UCSD-AML1 (cell line): ENCODE measurements around the gene SMYD3.
"Not testable (repeated sequence)": the region's sequence is repeated elsewhere in the genome, so short reads cannot be mapped to it uniquely, and the experiment has no call there.

Source experiments
- DNase-seq: peaks from one replicate; lab custom pipeline; 2025; ENCODE audit not compliant: unreplicated experiment; lab: John Stamatoyannopoulos, UW

The SMYD3 gene

DNA sequence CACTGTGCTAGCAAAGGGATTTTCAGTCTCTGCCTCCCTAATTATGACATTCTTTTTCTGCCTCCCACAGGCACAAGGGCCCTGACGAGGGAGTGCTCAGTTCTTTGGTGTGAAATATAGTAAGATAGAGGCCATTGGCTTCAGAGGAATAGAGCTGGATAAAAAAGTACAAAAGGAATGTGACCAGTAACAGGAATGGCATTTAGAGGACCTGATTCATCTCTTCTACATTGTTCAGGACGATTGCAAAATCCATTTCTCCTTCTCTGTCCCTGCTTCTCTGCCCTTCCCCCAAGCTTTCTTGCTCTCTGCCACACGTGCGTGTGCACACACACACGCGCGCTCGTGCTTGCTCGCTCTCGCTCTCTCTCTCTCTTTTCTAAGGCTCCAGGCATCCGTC is 684.1 kb downstream of the SMYD3 start:
- DNase-seq: no peak

DNA sequence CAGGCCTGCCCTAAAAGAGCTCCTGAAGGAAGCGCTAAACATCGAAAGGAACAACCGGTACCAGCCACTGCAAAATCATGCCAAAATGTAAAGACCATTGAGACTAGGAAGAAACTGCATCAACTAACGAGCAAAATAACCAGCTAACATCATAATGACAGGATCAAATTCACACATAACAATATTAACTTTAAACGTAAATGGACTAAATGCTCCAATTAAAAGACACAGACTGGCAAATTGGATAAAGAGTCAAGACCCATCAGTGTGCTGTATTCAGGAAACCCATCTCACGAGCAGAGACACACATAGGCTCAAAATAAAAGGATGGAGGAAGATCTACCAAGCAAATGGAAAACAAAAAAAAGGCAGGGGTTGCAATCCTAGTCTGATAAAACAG is 688.7 kb downstream of the SMYD3 start:
- DNase-seq: not testable (repeated sequence)

DNA sequence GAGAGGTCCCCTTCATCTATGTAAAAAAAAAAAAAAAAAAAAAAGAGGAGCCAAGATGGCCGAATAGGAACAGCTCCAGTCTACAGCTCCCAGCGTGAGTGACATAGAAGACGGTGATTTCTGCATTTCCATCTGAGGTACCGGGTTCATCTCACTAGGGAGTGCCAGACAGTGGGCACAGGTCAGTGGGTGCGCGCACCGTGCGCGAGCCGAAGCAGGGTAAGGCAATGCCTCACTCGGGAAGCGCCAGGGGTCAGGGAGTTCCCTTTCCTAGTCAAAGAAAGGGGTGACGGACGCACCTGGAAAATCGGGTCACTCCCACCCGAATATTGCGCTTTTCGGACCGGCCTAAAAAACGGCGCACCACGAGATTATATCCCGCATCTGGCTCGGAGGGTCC is 690.6 kb downstream of the SMYD3 start:
- DNase-seq: not testable (repeated sequence)

DNA sequence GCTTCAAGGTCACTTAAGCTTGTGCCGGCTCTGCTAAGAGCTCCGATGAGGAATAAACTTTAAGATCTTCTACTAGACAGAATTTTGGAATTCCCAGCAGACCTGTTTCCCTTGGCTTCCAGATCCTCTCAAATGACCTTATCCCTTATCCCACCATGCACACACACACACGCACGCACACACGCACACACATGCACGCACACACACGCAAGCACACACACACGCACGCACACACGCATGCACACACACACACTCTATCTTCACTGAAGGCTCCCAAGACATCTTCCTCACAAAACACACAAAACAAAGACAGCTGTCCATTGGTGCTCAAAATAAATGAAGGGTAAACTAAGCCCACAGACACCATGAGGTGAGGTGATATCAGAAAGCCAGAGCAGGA is 692.4 kb downstream of the SMYD3 start:
- no peak for DNase-seq

DNA sequence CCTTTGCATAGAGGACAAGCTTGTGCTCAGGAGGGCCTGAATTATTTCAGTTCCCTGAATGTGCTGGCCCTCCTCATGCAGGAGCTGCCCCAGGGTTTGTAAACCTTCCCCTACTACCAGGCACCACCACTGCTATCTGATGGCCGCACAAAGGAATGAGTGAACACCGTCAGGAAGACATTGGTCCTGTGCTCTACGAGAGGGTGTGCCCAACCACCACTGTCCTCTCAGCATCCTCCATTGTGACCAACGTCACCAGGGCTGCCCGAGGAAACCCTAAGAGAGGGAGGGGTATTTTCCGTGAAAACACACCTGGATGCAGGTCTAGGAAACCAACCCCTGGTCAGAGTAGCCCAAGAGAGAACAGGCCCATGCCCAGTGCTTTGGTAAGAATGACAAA is 694.8 kb downstream of the SMYD3 start:
- no peak for DNase-seq

DNA sequence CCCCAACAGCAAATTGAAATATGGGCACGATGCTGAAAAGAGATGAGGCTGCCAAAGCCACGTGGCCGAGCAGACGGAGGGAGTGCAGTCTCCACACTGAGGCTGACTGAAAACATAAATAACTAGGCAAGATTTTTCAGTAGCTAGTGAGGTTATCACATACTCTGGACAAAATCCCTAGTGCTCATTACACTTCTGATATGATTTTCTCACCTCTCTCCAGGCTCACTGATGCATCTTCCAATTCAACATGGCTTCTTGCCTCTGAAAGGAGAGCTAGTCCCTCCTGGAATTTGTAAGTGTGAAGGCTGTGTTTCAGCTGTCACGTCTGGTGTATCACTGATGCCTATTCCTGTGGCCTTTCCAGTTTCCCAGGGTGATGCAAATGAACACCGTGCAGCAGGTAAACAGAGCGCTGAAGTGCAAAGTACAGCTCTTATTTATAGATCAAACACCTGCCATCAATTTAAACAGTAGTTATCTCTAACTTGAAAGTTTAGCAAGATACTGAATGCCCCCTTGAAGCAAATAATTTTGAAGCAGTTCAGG is 696.2 kb downstream of the SMYD3 start:
- no peak for DNase-seq

DNA sequence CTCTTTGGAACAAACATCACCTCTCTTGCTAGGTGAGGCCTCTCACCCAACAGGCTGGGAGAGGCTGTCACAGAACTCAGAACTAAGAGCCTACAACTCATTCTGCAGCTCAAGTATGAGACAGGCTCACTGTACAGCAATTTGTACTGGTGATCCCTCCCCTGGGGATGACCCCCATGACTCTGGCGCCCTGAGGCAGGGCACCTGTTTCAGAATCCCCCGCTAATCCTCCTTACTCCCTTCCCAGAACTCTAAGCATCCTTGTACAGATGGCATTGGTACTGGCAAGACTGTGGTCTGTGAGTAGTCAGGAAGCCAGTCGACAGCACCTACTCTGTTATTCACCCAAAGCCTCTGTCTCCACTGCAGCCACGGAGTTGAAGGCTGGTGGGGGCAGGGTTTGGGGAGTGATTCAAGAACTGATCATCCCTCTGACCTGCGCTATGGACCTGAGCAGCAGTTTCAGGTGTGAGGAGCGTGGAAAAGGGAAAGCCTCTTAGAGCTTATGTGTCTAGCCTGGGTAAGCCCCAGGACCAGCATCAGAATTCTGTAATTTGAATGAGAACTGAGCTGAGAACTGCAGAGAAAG is 696.8 kb downstream of the SMYD3 start:
- DNase-seq: no peak

DNA sequence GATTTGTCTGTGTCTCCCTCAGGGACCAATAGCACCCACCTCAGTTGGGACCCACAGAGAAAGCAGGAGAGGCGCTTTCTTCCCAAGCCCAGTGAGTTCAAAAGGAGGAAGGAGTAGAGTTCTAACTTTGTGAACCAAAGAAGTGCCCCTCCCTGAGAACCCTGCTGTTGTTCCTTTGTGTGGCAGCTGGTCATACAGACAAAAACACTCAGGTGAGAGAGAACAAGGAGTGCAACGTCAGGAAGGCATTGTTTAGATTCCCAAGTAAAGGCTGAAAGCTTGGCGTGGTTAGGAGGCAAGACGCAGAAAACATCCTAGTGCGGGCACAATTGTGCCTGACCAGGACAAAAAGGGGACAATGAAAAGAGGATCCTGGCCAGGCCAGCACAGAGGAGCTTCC is 697.7 kb downstream of the SMYD3 start:
- no peak for DNase-seq

DNA sequence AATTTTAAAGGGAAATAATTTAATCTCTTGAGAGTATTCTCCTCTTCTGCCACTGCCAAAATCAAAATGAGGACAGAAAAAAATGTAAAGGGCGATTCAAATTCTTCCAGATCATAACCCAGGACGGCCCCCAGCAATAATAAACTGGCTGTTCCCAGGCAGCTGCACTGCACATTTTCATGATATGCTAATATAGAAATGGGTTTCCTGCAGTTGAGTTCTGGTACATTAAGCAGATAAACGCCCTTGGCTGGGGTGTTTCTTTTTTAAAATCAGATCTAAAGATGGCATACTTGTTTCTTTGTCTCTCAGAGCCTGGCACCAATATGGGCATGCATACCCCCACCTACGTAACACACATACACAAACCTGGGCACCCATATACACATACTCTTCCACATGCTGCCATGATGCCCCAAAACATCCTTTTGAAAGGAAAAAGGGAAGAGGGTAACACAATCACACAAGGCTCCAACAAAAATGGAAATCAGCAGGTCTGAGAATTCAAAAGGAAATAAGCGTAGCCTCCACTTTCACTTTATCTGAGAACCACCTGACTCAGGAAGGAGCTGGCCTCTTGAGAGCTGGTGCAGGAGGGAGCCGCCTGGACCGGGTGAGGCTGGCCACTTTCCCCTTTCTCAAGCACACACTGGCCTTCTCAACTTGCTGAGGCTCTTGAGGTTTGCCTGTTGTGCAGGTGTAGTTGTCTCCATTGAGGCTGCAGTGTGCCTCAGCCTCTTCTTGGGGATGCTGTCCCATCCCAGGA is 698.9 kb downstream of the SMYD3 start:
- DNase-seq: no peak

DNA sequence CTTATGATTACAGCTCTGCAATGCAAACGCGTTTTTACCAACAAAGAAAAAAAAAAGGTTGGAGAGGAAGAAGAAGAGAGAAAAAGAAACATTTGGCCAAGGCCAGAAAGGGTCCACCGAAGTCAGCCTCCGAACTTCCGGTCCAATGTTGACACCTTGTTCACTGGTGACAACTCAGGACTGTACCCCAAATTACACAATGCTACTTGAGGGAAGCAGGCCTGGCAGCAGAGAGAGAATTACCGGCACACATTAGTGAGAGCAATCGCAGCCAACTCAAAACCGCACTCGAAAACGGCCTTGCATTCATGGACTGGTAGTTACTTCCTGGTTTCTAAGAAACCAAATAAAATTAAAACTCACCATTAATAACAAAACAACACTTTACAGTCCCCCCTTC is 699.8 kb downstream of the SMYD3 start:
- no peak for DNase-seq

DNA sequence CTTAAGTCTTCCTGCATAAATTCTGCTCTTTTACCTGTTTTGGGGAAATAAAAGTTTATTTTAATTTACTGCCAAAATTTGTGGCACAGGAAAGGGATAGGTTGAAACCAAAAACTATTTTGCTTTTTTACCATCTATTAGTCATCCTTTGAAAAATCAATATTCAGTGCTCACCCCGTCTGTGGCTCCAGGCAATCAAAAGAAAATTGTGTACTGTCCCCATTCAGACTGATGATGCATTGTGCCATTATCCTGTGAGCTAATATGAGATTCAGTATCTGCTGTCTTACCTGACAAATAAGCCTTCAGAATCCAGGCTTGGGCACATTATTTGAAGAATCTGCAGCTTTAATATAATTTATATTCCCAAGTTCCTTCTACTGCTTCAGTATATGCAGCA is 701.5 kb downstream of the SMYD3 start:
- DNase-seq: no peak

DNA sequence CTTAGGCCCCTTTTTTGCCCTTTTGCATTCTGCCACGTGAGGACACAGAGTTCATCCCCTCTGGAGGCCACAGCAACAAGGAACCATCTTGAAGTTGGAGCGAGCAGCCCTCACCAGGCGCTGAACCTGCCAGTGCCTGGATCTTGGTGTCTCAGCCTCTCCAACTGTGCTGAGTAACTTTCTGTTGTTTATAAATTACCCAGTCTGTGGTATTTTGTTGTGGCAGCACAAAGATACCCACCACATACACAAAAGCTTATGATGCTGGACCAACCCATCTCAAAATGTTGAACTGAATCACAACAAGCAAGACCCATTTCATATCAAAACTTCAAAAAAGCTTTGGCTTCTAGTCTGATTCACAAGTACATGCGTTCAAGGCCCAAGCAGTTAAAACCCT is 702.4 kb downstream of the SMYD3 start:
- no peak for DNase-seq

DNA sequence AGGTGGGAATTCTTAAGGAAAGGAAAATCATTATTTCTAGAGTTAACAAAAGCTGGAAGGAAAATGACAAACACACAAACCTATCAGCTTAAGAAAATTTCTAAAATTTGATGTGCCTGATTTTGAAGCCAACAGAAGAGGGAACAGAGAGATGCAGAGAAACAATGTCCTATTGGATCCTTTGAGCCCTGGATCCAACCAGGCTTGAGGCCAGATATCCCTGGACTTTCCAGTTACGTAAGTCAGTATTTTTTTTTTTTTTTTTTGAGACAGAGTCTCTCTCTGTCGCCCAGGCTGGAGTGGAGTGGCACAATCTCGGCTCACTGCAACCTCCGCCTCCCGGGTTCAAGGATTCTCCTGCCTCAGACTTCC is 703.4 kb downstream of the SMYD3 start:
- DNase-seq: no peak

DNA sequence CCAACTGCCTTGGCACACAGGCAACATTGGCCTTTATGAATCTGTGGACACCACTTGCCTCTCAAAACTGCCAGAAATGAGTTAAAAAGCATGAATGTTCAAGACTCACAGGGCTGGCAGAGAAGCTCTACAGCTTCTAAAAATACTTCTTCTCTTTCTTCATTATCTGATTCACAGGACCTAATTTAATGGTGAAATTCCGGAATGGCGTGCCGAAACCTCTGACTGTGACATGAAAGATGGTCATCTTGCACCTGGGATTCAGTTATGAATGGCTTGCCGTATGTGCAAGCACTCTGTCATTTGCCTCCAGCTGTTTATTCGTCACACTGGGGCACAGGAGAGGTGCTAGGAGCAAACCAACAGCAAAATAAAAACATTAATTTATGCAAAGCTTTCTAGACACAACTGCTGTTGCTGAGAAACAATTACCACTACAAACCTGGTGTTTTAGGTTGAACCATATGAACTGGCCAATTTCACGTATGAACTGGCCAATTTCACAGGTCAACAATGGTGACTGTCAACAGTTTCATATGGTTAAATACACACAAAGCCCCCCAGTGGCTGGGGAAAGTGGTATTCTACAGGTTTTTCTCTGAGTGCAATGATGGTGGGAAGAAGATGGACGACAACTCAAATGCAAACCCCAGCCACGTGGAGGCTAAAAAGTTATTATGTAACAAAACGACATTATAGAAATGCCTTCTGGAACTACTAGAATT is 704.0 kb downstream of the SMYD3 start:
- DNase-seq: no peak

DNA sequence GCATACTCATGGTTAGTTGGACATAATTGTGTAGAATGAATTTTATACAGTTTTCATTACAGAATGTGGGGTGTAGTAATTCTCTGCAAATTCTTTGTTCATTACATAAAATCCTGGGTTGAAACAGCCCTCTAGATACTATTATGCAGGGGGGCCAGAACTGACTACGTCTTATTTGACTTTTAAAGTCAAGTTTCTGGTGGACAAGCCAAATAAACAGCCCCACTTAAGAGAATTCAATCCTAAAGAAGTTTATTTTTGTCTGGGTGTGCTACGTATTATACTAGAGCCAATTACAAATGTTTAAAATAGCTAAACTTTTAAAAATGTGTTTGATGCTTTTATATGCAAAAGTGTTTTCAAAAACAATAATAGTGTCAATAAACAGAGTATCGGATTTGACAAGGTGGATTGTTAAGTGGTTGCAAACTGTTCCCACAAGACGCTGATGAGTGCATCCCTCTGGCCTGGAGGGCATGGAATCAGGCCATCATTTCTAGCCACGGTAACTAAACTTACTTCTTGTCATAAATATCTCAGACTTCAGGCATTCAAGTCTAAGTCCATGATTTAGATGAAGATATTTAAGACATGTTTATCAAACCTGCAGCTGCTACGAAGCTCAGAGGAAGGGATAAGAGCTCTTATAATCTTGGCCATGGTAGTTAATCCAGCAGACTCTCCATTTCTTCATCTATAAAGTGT is 706.0 kb downstream of the SMYD3 start:
- DNase-seq: no peak

DNA sequence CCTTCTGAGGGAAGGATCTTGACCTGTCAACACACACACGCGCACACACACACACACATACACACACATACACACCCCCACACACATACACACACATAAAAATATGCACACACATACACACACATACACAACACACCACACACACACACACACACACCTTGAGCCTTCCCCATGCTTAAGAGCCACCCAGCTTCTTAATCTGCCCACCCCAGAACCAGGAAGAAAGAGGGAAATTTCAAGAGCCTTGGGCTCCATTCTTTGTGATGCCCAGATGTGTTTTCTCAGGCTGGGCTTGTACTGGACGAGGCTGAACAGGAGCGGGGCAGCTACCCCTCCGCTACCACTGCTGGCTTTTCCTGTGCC is 708.7 kb downstream of the SMYD3 start:
- no peak for DNase-seq

DNA sequence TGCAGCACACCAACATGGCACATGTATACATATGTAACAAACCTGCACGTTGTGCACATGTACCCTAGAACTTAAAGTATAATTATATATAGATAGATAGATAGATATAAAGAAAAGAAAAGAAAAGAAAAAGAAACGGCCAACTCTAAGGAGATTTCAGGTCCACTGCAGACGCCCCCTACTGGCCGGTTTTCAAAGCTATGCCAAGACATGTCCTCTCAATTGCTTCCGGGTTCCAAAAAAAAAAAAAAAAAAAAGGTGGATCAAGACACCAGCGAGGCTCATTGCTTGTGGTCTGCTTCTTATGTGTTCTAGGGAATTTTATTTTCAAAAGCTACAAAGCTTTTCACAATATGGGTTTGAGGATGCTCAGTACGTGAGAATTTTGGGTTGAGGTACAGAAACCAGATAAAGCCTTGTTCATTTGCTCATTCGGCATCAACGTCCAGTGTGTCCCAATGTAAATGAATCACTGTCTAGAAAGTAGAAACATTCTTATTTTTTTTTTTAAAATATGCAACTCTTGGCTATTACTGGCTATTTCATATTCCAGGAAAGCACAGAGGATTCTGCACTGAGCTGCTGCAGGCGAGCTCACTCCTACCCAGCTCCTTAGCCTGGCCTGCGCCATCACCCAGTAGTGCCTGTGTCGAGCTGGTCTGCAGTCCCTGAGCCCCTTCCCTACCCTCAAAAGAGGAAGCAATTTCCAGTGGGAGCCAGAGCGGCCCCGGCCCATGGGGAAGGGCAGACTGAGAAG is 709.3 kb downstream of the SMYD3 start:
- DNase-seq: no peak

DNA sequence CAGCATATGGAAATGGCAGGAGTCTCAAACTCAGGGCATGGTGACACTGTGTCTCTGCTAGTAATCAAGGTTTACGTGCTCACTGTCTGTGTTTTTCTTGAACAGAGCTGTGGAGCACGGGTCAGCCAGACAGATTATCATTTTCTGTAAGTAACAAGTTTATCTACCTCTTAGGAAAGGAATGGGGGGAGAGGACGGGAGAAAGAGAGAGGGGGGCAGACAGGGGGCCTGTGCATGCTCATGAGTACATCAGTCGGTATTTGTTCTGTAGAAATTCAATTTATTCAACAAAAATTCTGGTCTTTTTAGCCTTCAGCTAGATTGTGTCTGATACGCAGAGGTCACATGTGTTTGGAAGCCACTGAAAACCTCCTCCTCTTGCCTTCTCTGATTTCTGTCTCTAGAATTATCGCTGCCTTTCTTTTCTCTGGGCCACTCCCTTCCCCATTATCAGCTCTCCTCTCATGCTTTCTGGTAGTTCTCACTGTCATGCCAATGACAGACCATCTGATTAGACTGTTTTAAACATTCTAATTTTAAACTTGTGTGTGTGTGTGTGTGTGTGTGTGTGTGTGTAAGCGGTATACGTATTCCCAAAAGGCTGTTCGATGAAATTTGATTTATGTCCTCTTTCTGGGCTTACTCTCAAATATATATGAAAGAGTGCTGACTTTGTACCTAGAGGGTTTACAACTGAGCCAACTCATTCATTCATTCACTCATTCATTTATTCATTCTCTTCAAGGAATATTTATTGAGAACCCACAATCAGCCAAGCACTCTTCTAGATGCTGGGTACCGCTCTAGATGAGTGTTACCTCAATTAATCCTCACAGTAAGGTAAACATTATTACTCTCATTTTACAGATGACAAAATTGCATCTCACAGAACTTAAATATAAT is 715.4 kb downstream of the SMYD3 start:
- no peak for DNase-seq

DNA sequence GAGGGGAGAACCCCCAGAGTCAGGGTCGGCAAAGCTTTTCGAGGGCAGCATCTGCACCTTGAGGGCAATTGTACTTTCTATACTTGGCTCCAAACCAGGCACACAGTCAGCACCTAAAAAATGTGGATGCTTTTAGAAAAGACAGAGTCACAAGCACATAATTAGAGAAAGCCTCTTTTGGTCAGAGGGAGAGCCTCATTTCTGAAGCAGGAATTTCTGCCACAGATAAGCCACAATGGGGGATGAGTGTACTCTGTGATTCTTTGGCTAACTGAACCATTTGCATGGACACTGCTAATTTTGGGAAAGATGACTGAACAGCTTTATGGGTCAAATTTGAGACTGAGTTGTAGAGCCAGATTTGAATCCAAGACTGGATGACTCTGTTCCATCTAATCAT is 716.6 kb downstream of the SMYD3 start:
- no peak for DNase-seq

DNA sequence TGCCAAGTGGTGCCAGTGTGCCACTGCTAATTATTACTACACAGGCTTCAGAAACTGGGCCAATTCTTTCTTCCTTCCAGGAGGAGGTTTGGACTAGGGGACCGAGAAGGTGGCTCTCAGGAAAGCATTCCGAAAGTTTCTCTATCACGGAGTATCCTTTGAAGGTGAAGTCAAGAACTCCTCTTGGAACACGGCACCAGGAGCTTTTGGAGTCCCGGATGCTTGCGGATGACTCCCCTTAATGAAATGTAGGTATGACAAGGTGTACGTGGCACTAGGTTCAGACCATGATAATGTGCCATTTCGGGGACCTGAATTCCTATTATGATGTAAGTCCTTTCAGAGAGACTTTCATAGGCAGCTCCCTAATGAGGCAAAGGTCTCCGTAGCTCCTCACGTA is 718.2 kb downstream of the SMYD3 start:
- no peak for DNase-seq
